ENCODE results near the gene ARAP2.

The ARAP2 gene

DNA sequence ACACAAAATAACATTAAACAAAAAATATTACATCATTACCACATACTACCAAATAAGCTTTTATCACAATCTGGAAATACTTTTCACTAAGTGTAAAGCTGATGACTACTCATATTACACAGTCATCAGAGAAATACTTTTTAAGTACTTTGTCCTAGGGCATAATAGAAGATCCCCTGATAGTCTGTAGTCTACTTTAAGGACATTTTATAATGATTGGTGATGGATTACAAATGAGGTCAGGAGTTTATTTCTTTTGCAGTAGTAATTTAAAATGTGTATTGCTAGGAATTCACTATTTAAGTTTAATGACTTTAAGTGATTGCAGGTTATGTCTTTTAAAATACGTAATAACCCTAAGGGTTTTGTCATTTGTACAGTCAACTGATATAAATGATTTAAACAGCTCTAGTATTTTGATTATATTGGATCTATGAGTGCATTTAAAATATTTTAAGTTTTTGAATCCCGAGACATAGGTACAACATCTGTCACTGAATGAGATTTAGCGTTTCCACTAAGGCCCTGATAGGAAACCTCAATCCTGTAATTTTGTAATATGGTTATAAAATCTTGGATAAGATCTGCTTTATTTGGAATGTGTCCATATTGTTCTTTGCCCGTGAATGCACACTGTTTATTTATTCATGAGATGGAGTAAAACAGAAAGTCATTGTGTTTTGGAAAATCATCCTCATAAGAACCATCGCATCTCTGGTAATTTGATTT lies 189.5 kb downstream of the ARAP2 start:
- Histone ChIP-seq H3K9me3 (ENCODE audit: control insufficient read depth in 1 of 2, low read length in 2 of 2) (no peaks in the 10 kb centered on the region), H3K36me3 (ENCODE audit: control insufficient read depth in 1 of 2, insufficient read depth in 2 of 2, low read length in 2 of 2) (no peaks in the 10 kb centered on the region), H3K27me3 (ENCODE audit: control insufficient read depth in 1 of 2, insufficient read depth in 2 of 2, low read length in 2 of 2) (no peaks in the 10 kb centered on the region), H3K4me1 (ENCODE audit: control insufficient read depth in 1 of 2, insufficient read depth in 2 of 2, low read length in 2 of 2) (no peaks in the 10 kb centered on the region), H3K27ac (ENCODE audit: low read depth, low read length) (no peak overlapping the region), H3K9ac (ENCODE audit: low read depth in 1 of 2, low read length in 2 of 2) (no peak overlapping the region), H3K4me3 (ENCODE audit: low read depth in 1 of 2, low read length in 2 of 2) (no peak overlapping the region)

DNA sequence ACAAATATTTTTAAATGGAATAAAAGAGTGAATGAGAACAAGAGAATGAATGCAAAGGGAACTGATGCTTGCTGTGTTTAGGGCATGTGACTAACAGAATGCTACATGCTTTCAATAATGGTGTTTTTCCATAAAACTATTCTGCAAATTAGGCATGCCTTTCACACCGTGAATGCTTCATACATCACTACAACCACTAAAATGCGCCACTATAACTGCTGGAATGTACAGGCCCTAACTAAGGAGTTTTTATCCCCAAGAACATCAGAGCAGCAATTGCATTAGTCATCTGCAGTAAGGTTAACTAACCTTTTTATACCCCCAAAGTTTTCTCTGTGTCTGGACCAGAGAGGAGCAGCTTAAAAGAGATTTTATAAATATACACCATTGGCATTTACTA lies 190.4 kb downstream of the ARAP2 start:
- H3K9me3 ChIP-seq (ENCODE audit: control insufficient read depth in 1 of 2, low read length in 2 of 2), result no peaks in the 10 kb centered on the region
- H3K4me3 ChIP-seq (ENCODE audit: low read depth in 1 of 2, low read length in 2 of 2), result no peak overlapping the region
- no peaks in the 10 kb centered on the region for H3K27me3 ChIP-seq (ENCODE audit: control insufficient read depth in 1 of 2, insufficient read depth in 2 of 2, low read length in 2 of 2)
- no peaks in the 10 kb centered on the region for H3K4me1 ChIP-seq (ENCODE audit: control insufficient read depth in 1 of 2, insufficient read depth in 2 of 2, low read length in 2 of 2)
- no peaks in the 10 kb centered on the region for H3K36me3 ChIP-seq (ENCODE audit: control insufficient read depth in 1 of 2, insufficient read depth in 2 of 2, low read length in 2 of 2)
- H3K9ac ChIP-seq (ENCODE audit: low read depth in 1 of 2, low read length in 2 of 2), result no peak overlapping the region
- H3K27ac ChIP-seq (ENCODE audit: low read depth, low read length), result no peak overlapping the region

DNA sequence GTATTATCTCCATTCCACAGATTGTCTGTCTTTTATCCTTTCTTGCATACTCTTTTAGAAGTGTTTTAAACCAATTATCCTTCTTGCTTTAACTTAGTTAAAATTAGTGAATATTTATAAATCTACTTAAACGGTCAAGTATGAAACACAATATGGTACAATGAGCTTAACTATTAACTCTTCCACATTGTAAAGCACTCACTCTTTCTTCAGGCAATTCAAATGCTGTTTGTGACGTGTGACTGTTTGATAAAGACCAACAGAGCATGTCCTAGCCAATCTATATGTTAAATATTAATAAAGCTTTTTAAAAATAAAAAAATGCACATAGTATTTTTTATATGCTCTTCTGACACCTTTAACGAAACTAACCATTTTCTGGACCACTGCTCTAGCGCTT lies 192.7 kb downstream of the ARAP2 start:
- H3K27me3 ChIP-seq (ENCODE audit: control insufficient read depth in 1 of 2, insufficient read depth in 2 of 2, low read length in 2 of 2), result no peaks in the 10 kb centered on the region
- H3K9ac ChIP-seq (ENCODE audit: low read depth in 1 of 2, low read length in 2 of 2), result no peak overlapping the region
- H3K4me1 ChIP-seq (ENCODE audit: control insufficient read depth in 1 of 2, insufficient read depth in 2 of 2, low read length in 2 of 2), result no peaks in the 10 kb centered on the region
- no peak overlapping the region for H3K4me3 ChIP-seq (ENCODE audit: low read depth in 1 of 2, low read length in 2 of 2)
- H3K36me3 ChIP-seq (ENCODE audit: control insufficient read depth in 1 of 2, insufficient read depth in 2 of 2, low read length in 2 of 2), result no peaks in the 10 kb centered on the region
- H3K27ac ChIP-seq (ENCODE audit: low read depth, low read length), result no peak overlapping the region
- no peaks in the 10 kb centered on the region for H3K9me3 ChIP-seq (ENCODE audit: control insufficient read depth in 1 of 2, low read length in 2 of 2)

DNA sequence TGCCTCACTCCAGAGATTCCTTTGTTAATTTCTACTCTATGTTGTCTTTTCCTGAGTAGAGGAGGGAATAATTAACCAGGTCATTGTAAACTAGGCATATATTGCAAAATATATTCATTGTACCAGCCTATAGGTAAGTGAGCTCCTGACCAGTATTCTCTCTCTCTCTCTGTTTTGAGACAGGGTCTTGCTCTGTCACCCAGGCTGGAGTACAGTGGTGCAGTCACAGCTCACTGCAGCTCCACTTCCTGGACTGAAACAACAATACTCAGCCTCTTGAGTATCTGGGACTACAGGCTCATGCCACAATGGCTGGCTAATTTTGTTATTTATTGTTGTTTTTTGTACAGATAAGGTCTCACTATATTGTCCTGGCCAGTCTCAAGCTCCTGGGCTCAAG lies 198.3 kb downstream of the ARAP2 start:
- no peak overlapping the region for H3K9ac ChIP-seq (ENCODE audit: low read depth in 1 of 2, low read length in 2 of 2)
- no peaks in the 10 kb centered on the region for H3K9me3 ChIP-seq (ENCODE audit: control insufficient read depth in 1 of 2, low read length in 2 of 2)
- no peak overlapping the region for H3K27ac ChIP-seq (ENCODE audit: low read depth, low read length)
- no peaks in the 10 kb centered on the region for H3K36me3 ChIP-seq (ENCODE audit: control insufficient read depth in 1 of 2, insufficient read depth in 2 of 2, low read length in 2 of 2)
- H3K4me1 ChIP-seq (ENCODE audit: control insufficient read depth in 1 of 2, insufficient read depth in 2 of 2, low read length in 2 of 2), result peaks cover 0 to 4% of the 10 kb centered on the region in 2 donors
- no peak overlapping the region for H3K4me3 ChIP-seq (ENCODE audit: low read depth in 1 of 2, low read length in 2 of 2)
- H3K27me3 ChIP-seq (ENCODE audit: control insufficient read depth in 1 of 2, insufficient read depth in 2 of 2, low read length in 2 of 2), result no peaks in the 10 kb centered on the region

DNA sequence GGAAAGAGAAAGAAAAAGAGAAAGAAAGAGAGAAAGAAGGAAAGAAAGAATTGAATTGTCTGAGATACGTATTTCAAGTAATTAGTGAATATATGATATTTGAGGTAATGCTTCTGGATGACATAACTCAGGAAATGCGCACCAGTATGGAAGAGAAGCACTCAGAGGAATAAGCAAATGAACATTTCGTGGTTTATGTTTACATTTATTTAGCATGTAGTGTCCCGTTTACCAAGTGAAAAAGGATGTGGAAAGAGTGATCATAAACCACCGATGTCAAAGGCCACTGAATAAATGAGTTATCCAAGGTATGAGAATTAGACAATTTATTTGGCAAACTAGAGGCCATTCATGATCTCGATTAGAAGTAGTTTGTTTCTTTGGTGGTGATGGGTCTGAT lies 200.4 kb downstream of the ARAP2 start:
- Histone ChIP-seq H3K4me1 (ENCODE audit: control insufficient read depth in 1 of 2, insufficient read depth in 2 of 2, low read length in 2 of 2) (peaks cover 0 to 4% of the 10 kb centered on the region in 2 donors), H3K27ac (ENCODE audit: low read depth, low read length) (no peak overlapping the region), H3K27me3 (ENCODE audit: control insufficient read depth in 1 of 2, insufficient read depth in 2 of 2, low read length in 2 of 2) (no peaks in the 10 kb centered on the region), H3K36me3 (ENCODE audit: control insufficient read depth in 1 of 2, insufficient read depth in 2 of 2, low read length in 2 of 2) (no peaks in the 10 kb centered on the region), H3K9me3 (ENCODE audit: control insufficient read depth in 1 of 2, low read length in 2 of 2) (no peaks in the 10 kb centered on the region), H3K4me3 (ENCODE audit: low read depth in 1 of 2, low read length in 2 of 2) (no peak overlapping the region), H3K9ac (ENCODE audit: low read depth in 1 of 2, low read length in 2 of 2) (no peak overlapping the region)

DNA sequence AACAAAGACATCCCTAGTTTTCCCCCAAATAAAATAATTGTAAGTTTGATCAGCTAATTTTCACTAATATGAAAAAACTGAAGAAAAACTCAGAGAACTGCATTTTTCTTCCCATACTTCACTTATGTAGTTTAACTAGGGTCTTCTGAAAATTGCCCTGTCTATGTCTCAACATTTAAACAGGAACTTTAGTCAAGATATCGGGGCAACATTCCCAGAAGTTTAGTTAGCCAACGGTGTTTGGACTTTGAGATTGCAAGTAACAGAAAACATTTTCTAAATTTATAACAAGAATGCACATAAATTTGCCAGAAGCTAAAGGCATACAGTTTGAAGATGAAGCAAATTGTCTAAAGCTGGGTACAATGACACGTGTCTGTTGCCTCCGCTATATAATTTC lies 201.1 kb downstream of the ARAP2 start:
- Histone ChIP-seq H3K9ac (ENCODE audit: low read depth in 1 of 2, low read length in 2 of 2) (no peak overlapping the region), H3K36me3 (ENCODE audit: control insufficient read depth in 1 of 2, insufficient read depth in 2 of 2, low read length in 2 of 2) (no peaks in the 10 kb centered on the region), H3K4me3 (ENCODE audit: low read depth in 1 of 2, low read length in 2 of 2) (no peak overlapping the region), H3K27ac (ENCODE audit: low read depth, low read length) (no peak overlapping the region), H3K9me3 (ENCODE audit: control insufficient read depth in 1 of 2, low read length in 2 of 2) (no peaks in the 10 kb centered on the region), H3K27me3 (ENCODE audit: control insufficient read depth in 1 of 2, insufficient read depth in 2 of 2, low read length in 2 of 2) (no peaks in the 10 kb centered on the region), H3K4me1 (ENCODE audit: control insufficient read depth in 1 of 2, insufficient read depth in 2 of 2, low read length in 2 of 2) (peaks cover 0 to 4% of the 10 kb centered on the region in 2 donors)

DNA sequence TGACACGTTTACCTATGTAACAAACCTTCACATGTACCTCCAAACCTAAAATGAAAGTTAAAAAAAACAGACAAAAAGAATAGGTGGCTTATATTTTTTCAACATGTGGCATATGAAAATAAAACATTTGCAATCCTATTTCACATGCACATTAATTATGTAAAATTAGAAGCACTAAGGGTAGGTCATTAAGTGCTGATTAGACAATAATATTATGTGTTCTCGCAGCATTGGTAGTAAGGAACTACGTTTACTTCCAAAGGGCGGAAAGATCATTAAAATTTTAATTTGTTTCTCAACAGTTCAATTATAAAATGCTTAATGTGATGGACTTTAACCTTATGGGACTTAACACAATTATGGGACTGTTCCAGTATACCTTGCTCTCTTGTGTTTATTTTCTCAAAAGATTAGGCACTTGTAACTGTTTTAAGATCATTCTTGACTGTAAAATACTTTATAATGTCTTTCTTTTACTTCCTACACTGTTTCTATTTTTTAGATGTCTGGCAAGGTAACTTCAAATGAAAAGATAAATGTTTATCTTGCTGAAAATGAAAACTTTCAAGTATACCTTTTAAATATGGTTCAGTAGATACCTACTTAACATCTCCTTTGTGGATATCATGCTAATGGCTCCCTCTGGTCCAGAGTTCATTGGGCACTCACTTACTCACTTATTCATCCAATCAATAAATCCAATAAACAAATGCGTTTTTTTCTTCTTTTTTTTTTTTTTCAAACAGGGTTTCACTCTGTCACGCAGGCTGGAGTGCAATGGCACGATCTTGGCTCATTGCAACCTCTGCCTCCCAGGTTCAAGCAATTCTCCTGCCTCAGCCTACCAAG lies 202.0 kb downstream of the ARAP2 start:
- H3K27me3 ChIP-seq (ENCODE audit: control insufficient read depth in 1 of 2, insufficient read depth in 2 of 2, low read length in 2 of 2), result no peaks in the 10 kb centered on the region
- no peak overlapping the region for H3K9ac ChIP-seq (ENCODE audit: low read depth in 1 of 2, low read length in 2 of 2)
- H3K4me3 ChIP-seq (ENCODE audit: low read depth in 1 of 2, low read length in 2 of 2), result peak overlapping the region in 1 of 2 donors; percentile 13
- no peaks in the 10 kb centered on the region for H3K9me3 ChIP-seq (ENCODE audit: control insufficient read depth in 1 of 2, low read length in 2 of 2)
- H3K4me1 ChIP-seq (ENCODE audit: control insufficient read depth in 1 of 2, insufficient read depth in 2 of 2, low read length in 2 of 2), result peaks cover 0 to 4% of the 10 kb centered on the region in 2 donors
- no peaks in the 10 kb centered on the region for H3K36me3 ChIP-seq (ENCODE audit: control insufficient read depth in 1 of 2, insufficient read depth in 2 of 2, low read length in 2 of 2)
- H3K27ac ChIP-seq (ENCODE audit: low read depth, low read length), result no peak overlapping the region

DNA sequence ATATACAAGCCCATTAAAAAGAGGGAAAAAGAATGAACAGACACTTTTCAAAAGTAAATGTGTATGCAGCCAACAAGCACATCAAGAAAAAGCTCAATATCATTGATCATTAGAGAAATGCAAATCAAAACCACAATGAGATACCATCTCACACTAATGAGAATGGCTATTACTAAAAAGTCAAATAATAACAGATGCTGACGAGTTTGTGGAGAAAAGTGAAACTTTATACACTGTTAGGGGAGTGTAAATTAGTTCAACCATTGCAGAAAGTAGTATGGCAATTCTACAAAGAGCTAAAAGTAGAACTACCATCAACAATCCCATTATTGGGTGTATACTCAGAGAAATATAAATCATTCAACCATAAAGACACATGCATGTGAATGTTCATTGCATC lies 203.0 kb downstream of the ARAP2 start:
- Histone ChIP-seq H3K9ac (ENCODE audit: low read depth in 1 of 2, low read length in 2 of 2) (no peak overlapping the region), H3K27ac (ENCODE audit: low read depth, low read length) (no peak overlapping the region), H3K36me3 (ENCODE audit: control insufficient read depth in 1 of 2, insufficient read depth in 2 of 2, low read length in 2 of 2) (no peaks in the 10 kb centered on the region), H3K9me3 (ENCODE audit: control insufficient read depth in 1 of 2, low read length in 2 of 2) (no peaks in the 10 kb centered on the region), H3K4me1 (ENCODE audit: control insufficient read depth in 1 of 2, insufficient read depth in 2 of 2, low read length in 2 of 2) (peaks cover 0 to 4% of the 10 kb centered on the region in 2 donors), H3K4me3 (ENCODE audit: low read depth in 1 of 2, low read length in 2 of 2) (no peak overlapping the region), H3K27me3 (ENCODE audit: control insufficient read depth in 1 of 2, insufficient read depth in 2 of 2, low read length in 2 of 2) (no peaks in the 10 kb centered on the region)

DNA sequence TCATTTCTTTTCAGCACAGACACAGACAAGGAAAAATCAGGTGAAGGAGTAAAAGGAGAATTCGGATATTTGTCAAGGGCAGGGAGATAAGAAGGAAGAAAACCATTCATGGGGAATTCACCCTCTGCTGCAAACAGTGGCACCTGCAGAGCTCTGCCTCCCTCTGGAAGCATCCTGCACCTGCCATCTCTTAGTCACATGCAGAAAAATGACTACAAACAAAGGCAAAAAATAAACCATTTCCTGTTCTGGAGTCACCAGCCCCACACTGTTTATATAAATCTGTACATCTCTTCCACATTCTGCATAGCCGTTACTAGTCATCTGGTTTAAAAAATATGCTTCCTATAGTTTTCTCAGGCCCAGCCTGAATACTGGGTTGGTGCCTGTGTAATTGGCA lies 205.3 kb downstream of the ARAP2 start:
- no peak overlapping the region for H3K27ac ChIP-seq (ENCODE audit: low read depth, low read length)
- no peak overlapping the region for H3K9ac ChIP-seq (ENCODE audit: low read depth in 1 of 2, low read length in 2 of 2)
- H3K36me3 ChIP-seq (ENCODE audit: control insufficient read depth in 1 of 2, insufficient read depth in 2 of 2, low read length in 2 of 2), result no peaks in the 10 kb centered on the region

DNA sequence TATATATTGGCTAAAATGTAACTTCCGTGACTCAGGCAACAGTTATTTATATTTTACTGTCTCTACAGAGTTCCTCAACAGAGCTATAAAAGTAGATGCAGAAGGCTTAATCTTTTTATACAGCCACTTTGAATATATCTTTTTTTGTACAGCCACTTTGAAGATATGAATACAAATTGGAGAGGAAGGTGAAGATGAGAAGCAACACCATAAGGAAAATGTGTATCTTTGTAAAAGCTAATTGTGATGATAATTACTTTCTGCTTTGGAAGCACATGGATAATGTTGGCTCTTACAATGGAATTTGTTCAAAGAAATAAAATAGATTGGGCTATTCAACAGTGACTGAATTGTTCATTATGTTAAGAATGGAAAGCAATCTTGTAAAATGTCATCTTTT lies 205.8 kb downstream of the ARAP2 start:
- Histone ChIP-seq H3K27ac (ENCODE audit: low read depth, low read length) (no peak overlapping the region), H3K9me3 (ENCODE audit: control insufficient read depth in 1 of 2, low read length in 2 of 2) (no peaks in the 10 kb centered on the region), H3K27me3 (ENCODE audit: control insufficient read depth in 1 of 2, insufficient read depth in 2 of 2, low read length in 2 of 2) (no peaks in the 10 kb centered on the region), H3K9ac (ENCODE audit: low read depth in 1 of 2, low read length in 2 of 2) (no peak overlapping the region), H3K4me3 (ENCODE audit: low read depth in 1 of 2, low read length in 2 of 2) (no peak overlapping the region), H3K36me3 (ENCODE audit: control insufficient read depth in 1 of 2, insufficient read depth in 2 of 2, low read length in 2 of 2) (no peaks in the 10 kb centered on the region), H3K4me1 (ENCODE audit: control insufficient read depth in 1 of 2, insufficient read depth in 2 of 2, low read length in 2 of 2) (peaks cover 0 to 4% of the 10 kb centered on the region in 2 donors)

More for the DNA sequence above, 205.3 kb downstream of the ARAP2 start:
- no peak overlapping the region for H3K4me3 ChIP-seq (ENCODE audit: low read depth in 1 of 2, low read length in 2 of 2)
- H3K4me1 ChIP-seq (ENCODE audit: control insufficient read depth in 1 of 2, insufficient read depth in 2 of 2, low read length in 2 of 2), result peaks cover 0 to 4% of the 10 kb centered on the region in 2 donors
- H3K9me3 ChIP-seq (ENCODE audit: control insufficient read depth in 1 of 2, low read length in 2 of 2), result no peaks in the 10 kb centered on the region
- H3K27me3 ChIP-seq (ENCODE audit: control insufficient read depth in 1 of 2, insufficient read depth in 2 of 2, low read length in 2 of 2), result no peaks in the 10 kb centered on the region

Measured in duodenal mucosa (tissue), 2 donors.